HG02571 (cell line): ENCODE results near the gene KIF5A.
"Not testable (repeated sequence)": the region's sequence is repeated elsewhere in the genome, so short reads cannot be mapped to it uniquely, and the experiment has no call there.

Source experiments
- ATAC-seq: cut with Tn5 transposase; IDR thresholded peaks from one replicate; pipeline ENCODE4 v1.9.1; 2021; ENCODE audit warnings: mild to moderate bottlenecking, moderate library complexity; ENCODE audit not compliant: unreplicated experiment

The KIF5A gene

GRCh38 chr12:57549909-57550640 is at the start of gene KIF5A:
Gene KIF5A, plus strand, starts transcription at chr12:57550044. Its CDS starts 228 bp downstream, at chr12:57550272.
- ATAC-seq: no peak

GRCh38 chr12:57500213-57500612 is 49.6 kb upstream of the KIF5A start:
- ATAC-seq: no peak

GRCh38 chr12:57502311-57502969 is 47.4 kb upstream of the KIF5A start:
- ATAC-seq: not testable (repeated sequence)

GRCh38 chr12:57506541-57506940 is 43.3 kb upstream of the KIF5A start:
- ATAC-seq: not testable (repeated sequence)

DNA sequence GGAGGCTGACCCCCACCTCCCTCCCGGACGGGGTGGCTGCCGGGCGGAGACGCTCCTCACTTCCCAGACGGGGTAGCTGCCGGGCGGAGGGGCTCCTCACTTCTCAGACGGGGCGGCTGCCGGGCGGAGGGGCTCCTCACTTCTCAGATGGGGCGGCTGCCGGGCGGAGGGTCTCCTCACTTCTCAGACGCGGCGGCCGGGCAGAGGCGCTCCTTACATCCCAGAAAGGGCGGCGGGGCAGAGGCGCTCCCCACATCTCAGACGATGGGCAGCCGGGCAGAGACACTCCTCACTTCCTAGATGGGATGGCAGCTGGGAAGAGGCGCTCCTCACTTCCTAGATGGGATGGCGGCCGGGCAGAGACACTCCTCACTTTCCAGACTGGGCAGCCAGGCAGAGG is 42.0 kb upstream of the KIF5A start:
- ATAC-seq: not testable (repeated sequence)

- no peak for ATAC-seq
These were observed 38.7 kb upstream of the KIF5A start for GRCh38 chr12:57511161-57511560.

DNA sequence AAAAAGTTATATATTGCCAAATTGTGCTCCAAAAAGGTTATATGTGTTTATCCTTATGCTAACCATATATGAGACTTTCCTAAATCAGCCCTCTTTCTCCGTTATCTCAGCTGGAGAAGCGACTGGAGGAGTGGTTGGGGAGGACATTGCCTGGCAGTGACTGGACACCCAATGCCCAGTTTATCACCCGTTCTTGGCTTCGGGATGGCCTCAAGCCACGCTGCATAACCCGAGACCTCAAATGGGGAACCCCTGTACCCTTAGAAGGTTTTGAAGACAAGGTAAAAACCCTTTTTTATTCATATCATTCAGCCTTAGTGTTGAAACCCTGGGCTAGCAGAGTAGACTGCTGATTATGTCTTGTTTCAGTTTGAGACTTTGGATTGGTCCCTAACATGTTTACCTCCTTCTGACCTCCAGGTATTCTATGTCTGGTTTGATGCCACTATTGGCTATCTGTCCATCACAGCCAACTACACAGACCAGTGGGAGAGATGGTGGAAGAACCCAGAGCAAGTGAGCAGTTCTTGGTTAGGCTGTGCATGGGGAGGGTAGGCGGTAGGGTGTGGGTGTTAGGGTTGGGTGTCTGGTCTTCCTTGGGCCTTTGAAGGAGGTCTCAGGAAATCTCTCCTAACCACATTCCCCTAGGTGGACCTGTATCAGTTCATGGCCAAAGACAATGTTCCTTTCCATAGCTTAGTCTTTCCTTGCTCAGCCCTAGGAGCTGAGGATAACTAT is 38.1 kb upstream of the KIF5A start:
- ATAC-seq: no peak

DNA sequence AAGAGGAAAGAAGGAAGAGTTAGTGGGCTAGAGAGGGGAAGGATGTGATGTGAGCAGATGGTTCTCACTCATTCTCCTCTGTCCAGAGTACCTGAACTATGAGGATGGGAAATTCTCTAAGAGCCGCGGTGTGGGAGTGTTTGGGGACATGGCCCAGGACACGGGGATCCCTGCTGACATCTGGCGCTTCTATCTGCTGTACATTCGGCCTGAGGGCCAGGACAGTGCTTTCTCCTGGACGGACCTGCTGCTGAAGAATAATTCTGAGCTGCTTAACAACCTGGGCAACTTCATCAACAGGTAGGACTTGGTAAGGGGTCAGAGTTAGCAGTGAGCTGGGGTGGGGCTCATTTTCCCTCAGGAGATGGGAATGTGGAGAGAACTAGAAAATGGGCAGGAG is 37.2 kb upstream of the KIF5A start:
- ATAC-seq: no peak

GRCh38 chr12:57513266-57513665 is 36.6 kb upstream of the KIF5A start:
- no peak for ATAC-seq

DNA sequence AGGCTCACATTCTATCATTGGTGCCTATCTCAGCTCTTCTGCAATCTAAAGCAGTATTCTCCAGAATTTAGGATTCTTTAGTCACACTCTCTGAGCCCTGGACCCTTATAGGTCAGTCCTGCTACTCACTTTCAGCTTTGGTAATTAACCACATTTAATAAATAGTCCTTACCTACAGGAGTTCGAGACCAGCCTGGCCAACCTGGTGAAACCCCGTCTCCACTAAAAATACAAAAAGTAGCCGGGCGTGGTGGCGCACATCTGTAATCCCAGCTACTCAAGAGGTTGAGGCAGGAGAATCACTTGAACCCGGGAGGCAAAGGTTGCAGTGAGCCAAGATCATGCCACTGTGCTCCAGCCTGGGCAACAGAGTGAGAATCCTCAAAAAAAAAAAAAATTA is 36.2 kb upstream of the KIF5A start:
- not testable (repeated sequence) for ATAC-seq

DNA sequence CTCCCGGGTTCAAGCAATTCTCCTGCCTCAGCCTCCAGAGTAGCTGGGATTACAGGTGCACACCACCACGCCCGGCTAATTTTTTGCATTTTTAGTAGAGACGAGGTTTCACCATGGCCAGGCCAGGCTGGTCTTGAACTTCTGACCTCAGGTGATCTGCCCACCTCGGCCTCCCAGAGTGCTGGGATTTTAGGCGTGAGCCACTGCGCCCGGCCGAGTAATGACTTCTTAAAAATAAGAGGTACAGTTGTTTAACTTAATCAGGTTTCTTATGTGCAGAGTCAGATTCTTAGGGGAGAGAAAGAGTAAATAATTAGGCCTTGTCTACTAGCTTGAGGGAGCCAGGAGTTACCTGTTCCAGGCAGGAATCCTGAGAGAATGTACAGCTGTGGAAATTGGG is 35.6 kb upstream of the KIF5A start:
- not testable (repeated sequence) for ATAC-seq

DNA sequence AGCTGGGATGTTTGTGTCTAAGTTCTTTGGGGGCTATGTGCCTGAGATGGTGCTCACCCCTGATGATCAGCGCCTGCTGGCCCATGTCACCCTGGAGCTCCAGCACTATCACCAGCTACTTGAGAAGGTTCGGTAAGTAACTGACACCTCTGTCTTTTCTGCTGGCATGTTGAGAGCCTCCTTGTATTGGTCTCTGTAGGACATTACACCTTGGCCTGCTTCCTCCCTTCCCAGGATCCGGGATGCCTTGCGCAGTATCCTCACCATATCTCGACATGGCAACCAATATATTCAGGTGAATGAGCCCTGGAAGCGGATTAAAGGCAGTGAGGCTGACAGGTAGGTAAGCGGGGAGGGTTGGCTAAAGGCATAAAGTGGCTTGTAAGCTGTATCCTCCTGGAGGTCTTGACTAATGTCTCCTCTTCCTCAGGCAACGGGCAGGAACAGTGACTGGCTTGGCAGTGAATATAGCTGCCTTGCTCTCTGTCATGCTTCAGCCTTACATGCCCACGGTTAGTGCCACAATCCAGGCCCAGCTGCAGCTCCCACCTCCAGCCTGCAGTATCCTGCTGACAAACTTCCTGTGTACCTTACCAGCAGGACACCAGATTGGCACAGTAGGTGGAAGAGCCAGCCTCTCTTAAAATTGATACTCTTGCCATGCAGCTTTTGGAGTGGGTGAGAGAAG is 35.0 kb upstream of the KIF5A start:
- ATAC-seq: no peak

DNA sequence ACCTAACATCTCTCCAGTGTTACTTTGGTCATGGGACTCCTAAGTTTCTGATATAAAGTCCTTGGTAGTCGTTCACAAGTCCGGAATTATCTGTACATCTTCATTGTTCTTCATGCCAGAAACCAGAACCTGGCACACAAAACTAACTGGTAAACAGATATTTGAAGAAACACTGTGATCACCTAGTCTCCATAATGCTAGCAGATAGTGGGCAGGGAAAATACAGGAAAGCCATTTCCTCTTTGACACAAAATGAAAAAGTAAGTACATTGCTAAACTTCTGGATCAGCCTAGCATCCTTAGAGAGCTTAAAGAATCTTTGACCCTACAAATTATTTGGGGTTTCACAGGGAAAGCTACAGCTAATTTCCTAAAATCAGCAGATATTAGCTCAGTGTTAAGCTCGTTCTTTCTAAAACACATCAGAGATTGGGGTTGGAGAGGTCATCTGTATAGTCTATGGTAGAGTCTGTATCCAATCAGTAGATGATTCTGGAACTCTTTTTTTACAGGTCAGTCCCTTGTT is 34.4 kb upstream of the KIF5A start:
- ATAC-seq: no peak

- ATAC-seq: no peak
These were observed 33.8 kb upstream of the KIF5A start for GRCh38 chr12:57515934-57516541.

DNA sequence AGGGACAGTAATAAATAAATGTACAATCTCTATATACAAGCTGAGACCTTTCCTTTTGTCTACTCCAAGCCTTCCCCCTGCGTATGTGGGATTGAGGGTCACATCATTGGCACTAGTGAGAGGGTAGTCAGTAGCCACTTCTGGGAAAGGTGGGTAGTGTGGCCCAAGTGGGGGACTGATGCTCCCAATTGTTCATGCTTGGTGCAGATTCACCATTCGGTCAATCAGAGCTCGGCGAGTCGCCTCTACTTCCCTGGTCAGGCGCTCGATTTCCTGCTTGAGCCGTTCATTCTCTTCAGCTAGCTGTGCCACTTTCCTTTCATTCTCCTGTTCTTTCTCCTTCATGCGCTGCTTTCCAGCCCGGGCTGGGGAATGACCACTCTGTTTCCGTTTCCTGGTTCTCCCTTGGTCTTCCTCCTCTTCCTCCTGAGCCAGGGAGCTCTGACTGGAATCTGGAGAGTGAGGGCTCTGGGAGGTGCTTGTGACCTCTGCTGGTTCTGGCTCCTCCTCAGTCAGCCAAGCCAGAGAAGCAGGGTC is 33.2 kb upstream of the KIF5A start:
- ATAC-seq: no peak

DNA sequence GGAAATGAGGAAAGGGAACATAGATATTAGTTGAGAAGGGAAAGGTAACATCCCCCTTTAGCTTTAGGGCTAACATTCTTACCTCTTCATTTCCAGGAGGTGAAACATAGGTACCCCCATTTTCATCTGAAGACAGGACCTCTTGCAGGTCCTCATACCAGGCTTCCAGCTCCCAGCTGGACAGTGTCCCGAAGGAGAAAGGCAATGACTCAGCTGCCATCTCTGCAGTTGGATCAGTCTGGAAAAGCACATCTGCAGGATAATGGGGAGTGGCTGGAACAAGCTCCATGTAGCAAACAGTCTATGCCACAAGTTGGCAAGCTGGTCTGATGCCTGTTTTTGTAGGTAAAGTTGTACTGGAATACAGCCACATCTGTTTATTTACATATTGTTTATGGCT is 32.7 kb upstream of the KIF5A start:
- ATAC-seq: no peak

DNA sequence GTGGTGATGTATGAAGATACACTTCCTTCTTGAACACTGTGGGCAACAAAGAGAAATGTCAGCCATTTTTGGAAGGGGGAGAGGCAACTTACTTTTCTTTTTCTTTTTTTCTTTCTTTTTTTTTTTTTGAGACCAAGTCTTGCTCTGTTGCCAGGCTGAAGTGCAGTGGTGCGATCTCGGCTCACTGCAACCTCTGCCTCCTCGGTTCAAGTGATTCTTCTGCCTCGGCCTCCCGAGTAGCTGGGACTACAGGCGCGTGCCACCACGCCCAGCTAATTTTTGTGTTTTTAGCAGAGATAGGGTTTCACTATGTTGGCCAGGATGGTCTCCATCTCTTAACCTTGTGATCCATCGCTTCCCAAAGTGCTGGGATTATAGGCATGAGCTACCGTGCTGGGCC is 32.1 kb upstream of the KIF5A start:
- not testable (repeated sequence) for ATAC-seq

GRCh38 chr12:57518176-57518919 is 31.5 kb upstream of the KIF5A start:
- ATAC-seq: no peak

DNA sequence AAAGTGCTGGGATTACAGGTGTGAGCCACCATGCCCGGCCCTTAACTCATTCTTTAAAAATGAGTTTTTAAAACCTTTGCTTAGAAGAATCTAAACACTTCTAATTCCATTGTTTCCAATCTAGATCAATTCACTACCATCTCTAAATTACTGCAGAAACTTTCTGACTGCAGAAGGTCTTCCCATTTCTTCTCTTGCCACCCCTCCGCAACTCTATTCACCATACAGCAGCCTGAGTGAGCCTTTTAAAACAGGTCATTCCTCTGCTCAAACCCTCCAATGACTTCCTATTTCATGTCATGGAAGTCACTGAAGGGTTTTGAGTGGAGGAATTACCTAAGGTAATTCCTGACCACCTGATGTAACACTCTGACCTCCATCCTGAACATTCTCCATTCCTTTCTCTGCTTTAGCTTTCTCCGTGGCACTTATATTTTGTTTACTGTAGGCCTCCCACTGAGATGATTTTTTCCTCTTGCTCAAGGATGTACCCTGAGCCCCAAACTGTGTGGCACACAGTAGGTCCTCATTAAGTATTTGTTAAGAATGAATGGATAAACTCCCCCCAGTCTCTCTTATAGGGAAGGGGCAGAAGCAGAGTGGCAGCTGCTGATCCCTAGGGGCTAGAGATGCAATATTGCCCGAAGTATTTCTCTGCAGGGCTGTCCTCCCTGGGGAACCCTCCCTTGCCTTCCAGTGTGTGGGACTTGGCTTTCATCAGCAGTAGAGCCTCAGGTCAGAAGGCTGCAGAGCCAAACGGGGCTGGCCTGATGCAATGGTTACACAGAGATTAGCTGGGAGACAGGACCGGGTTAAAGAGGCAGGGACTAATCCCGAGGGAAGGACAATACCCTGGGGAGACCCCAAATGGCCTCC is 30.7 kb upstream of the KIF5A start:
- no peak for ATAC-seq
